ENCODE data around the gene BRD2.

- TF ChIP-seq POLR2AphosphoS5 (IDR thresholded peaks at IDR 0.05; ENCODE audit: low read depth, low read length) (no peak), SIN3A (IDR thresholded peaks at IDR 0.05; ENCODE audit: borderline replicate concordance, insufficient read depth, low read length) (no peak), REST (IDR thresholded peaks at IDR 0.05; ENCODE audit: insufficient read depth in 1 of 2, low read depth in 2 of 2, low read length in 2 of 2) (no peak), FOXP2 (optimal IDR thresholded peaks at IDR 0.05; ENCODE audit: borderline replicate concordance, extremely low read depth, extremely low read length, insufficient read depth) (no peak), TAF1 (IDR thresholded peaks at IDR 0.05; ENCODE audit: borderline replicate concordance, insufficient read depth, low read length) (no peak)
Observed at GRCh38 chr6:32995448-32995847, 27.1 kb downstream of the BRD2 start.
